ENCODE measurements around the gene PHF1. TPM values are rescaled to one million over a fixed set of nuclear protein-coding genes. Genes with fewer than 3 reads are reported as not detected.

PHF1 gene
- total and polyA plus RNA-seq, 2 of the 13 experiments (the other 11 are each of a cell fraction or from before 2014, with no cell fraction given), result 25.4 to 61.9 TPM

GRCh38 chr6:33428224-33428965, 17.6 kb downstream of the PHF1 start (continued):
- TF ChIP-seq ZNF609 (CRISPR knock-in tag; IDR thresholded peaks at IDR 0.05; ENCODE audit: borderline replicate concordance) (peak; percentile 47; the same call in 1 of the 2 replicates), EHMT2 (IDR thresholded peaks at IDR 0.05; ENCODE audit: borderline replicate concordance, low read depth, low read length) (no peak), MXD3 (CRISPR knock-in tag; IDR thresholded peaks at IDR 0.05) (peak; percentile 72; the same call in 1 of the 2 replicates), ZNF564 (CRISPR knock-in tag; IDR thresholded peaks at IDR 0.05) (0 out of 2 replicates have a peak, but pooled peaks have one; percentile 28), FOSL2 (CRISPR knock-in tag; IDR thresholded peaks at IDR 0.05) (no peak), ZNF550 (CRISPR knock-in tag; IDR thresholded peaks at IDR 0.05; ENCODE audit: borderline replicate concordance) (0 out of 2 replicates have a peak, but pooled peaks have one; percentile 75), ZNF777 (CRISPR knock-in tag; IDR thresholded peaks at IDR 0.05) (0 out of 2 replicates have a peak, but pooled peaks have one; percentile 29), ZNF776 (CRISPR knock-in tag; IDR thresholded peaks at IDR 0.05) (peak; percentile 85), MAZ (IDR thresholded peaks at IDR 0.05; ENCODE audit: borderline replicate concordance, low read depth, low read length) (0 out of 2 replicates have a peak, but pooled peaks have one; percentile 41), MAZ (CRISPR knock-in tag; IDR thresholded peaks at IDR 0.05; ENCODE audit: low read depth) (peak; percentile 24; the same call in 1 of the 2 replicates), MTA1 (CRISPR knock-in tag; IDR thresholded peaks at IDR 0.05; ENCODE audit: borderline replicate concordance) (peak; percentile 80; the same call in 1 of the 2 replicates), ZNF83 (CRISPR knock-in tag; IDR thresholded peaks at IDR 0.05; ENCODE audit: borderline replicate concordance) (peak; percentile 51; the same call in 1 of the 2 replicates), IRX3 (CRISPR knock-in tag; IDR thresholded peaks at IDR 0.05; ENCODE audit: borderline replicate concordance, low read depth) (0 out of 2 replicates have a peak, but pooled peaks have one; percentile 31), SRSF1 (optimal IDR thresholded peaks at IDR 0.05; ENCODE audit: low read depth, low read length) (peak; percentile 57), HES4 (CRISPR knock-in tag; IDR thresholded peaks at IDR 0.05; ENCODE audit: borderline replicate concordance) (no peak), PHF8 (CRISPR knock-in tag; IDR thresholded peaks at IDR 0.05) (peak; percentile 45), ETV5 (CRISPR knock-in tag; IDR thresholded peaks at IDR 0.05; ENCODE audit: borderline replicate concordance) (peak; percentile 26; the same call in 1 of the 2 replicates), MXD1 (CRISPR knock-in tag; IDR thresholded peaks at IDR 0.05) (peak; percentile 81; the same call in 1 of the 2 replicates), EED (CRISPR knock-in tag; IDR thresholded peaks at IDR 0.05) (peak; percentile 63; the same call in 1 of the 2 replicates), NR2F2 (IDR thresholded peaks at IDR 0.05; ENCODE audit: borderline replicate concordance, low read depth) (peak; percentile 63; the same call in 1 of the 2 replicates), KDM2A (CRISPR knock-in tag; IDR thresholded peaks at IDR 0.05; ENCODE audit: borderline replicate concordance, low read depth) (0 out of 2 replicates have a peak, but pooled peaks have one; percentile 25), ZFP90 (CRISPR knock-in tag; IDR thresholded peaks at IDR 0.05; ENCODE audit: borderline replicate concordance) (0 out of 2 replicates have a peak, but pooled peaks have one; percentile 32), ZC3H13 (CRISPR knock-in tag; IDR thresholded peaks at IDR 0.05) (peak; percentile 72; the same call in 1 of the 2 replicates), MIXL1 (CRISPR knock-in tag; IDR thresholded peaks at IDR 0.05) (no peak)
